K562 (cell line): ENCODE measurements around the gene WDR3. TPM values are rescaled to one million over a fixed set of nuclear protein-coding genes. Genes with fewer than 3 reads are reported as not detected.

Source experiments
- CBFA2T2 ChIP-seq: fragments of 450-650 bp; conservative IDR thresholded peaks from 2 replicates; pipeline ENCODE4 v1.6.1; 2017; ENCODE audit warnings: mild to moderate bottlenecking
- E2F3 ChIP-seq: fragments of 250-450 bp; sonication (Bioruptor Pico); IDR thresholded peaks from 2 replicates; pipeline ENCODE4 v1.4.0; 2020; ENCODE audit warnings: mild to moderate bottlenecking
- FIP1L1 ChIP-seq: fragments of 200-400 bp; formaldehyde crosslinking; IDR thresholded peaks from 2 replicates; pipeline ENCODE4 v1.6.1; 2018; ENCODE audit warnings: mild to moderate bottlenecking, low read depth, low read length; ENCODE audit not compliant: poor library complexity, severe bottlenecking
- FUS ChIP-seq: fragments of 200-400 bp; formaldehyde crosslinking; optimal IDR thresholded peaks from 2 replicates; pipeline ENCODE3; 2017; ENCODE audit warnings: low read depth, low read length
- HES1 ChIP-seq: fragments of 450-650 bp; IDR thresholded peaks from 2 replicates; pipeline ENCODE4 v1.6.1; 2016; ENCODE audit warnings: low read depth, mild to moderate bottlenecking, moderate library complexity
- MECOM ChIP-seq: fragments of 250-450 bp; sonication (Bioruptor Pico); IDR thresholded peaks from 2 replicates; pipeline ENCODE4 v1.8.0; 2022; ENCODE audit warnings: inconsistent platforms
- MTA1 ChIP-seq: fragments of 450-650 bp; IDR thresholded peaks from 2 replicates; pipeline ENCODE4 v1.6.1; 2017; ENCODE audit warnings: borderline replicate concordance
- MYNN ChIP-seq, 2 experiments: sonication (generic); formaldehyde crosslinking in 1 of 2; IDR thresholded peaks; 2 replicates each; pipeline versions ENCODE4 v1.5.0 to v1.6.1; 2016 to 2020; ENCODE audit warnings: antibody characterized with exemption in 1 of 2, missing genetic modification reagents in 1 of 2
- NFYB ChIP-seq: IDR thresholded peaks from 2 replicates; pipeline ENCODE4 v1.6.1; 2011; ENCODE audit warnings: mild to moderate bottlenecking, moderate library complexity; ENCODE audit not compliant: insufficient read length; ENCODE audit errors: extremely low read depth
- PHF8 ChIP-seq: fragments of 200-600 bp; sonication (generic); IDR thresholded peaks from 2 replicates; pipeline ENCODE4 v1.6.1; 2012; ENCODE audit warnings: mixed run types, mild to moderate bottlenecking, inconsistent platforms, low read length, moderate library complexity, borderline replicate concordance
- SREBF1 ChIP-seq: fragments of 150-350 bp; IDR thresholded peaks from 2 replicates; pipeline ENCODE4 v1.6.1; 2014; ENCODE audit warnings: antibody characterized with exemption, low read depth, low read length, borderline replicate concordance
- SREBF2 ChIP-seq: sonication (generic); formaldehyde crosslinking; IDR thresholded peaks from 2 replicates; pipeline ENCODE4 v1.4.0; 2020; ENCODE audit warnings: mild to moderate bottlenecking, missing genetic modification reagents
- TAF9B ChIP-seq: fragments of 450-650 bp; IDR thresholded peaks from 2 replicates; pipeline ENCODE4 v1.6.1; 2018; ENCODE audit warnings: mild to moderate bottlenecking; ENCODE audit not compliant: partially characterized antibody
- TAL1 ChIP-seq: fragments of 450-650 bp; IDR thresholded peaks from 2 replicates; pipeline ENCODE4 v1.6.1; 2016; ENCODE audit warnings: mild to moderate bottlenecking
- TRIM28 ChIP-seq: fragments of 450-650 bp; IDR thresholded peaks from 2 replicates; pipeline ENCODE4 v1.6.1; 2017
- ZKSCAN8 ChIP-seq: fragments of 200-800 bp; sonication (Bioruptor generic); IDR thresholded peaks from 2 replicates; pipeline ENCODE4 v1.6.1; 2016; ENCODE audit warnings: missing genetic modification characterization, missing compliant biosample characterization
- ZNF143 ChIP-seq: sonication (generic); formaldehyde crosslinking; IDR thresholded peaks from 2 replicates; pipeline ENCODE4 v1.9.0; 2022; ENCODE audit warnings: mild to moderate bottlenecking, missing genetic modification reagents
- ZNF165 ChIP-seq: fragments of 250-450 bp; sonication (Bioruptor Pico); IDR thresholded peaks from 2 replicates; pipeline ENCODE4 v1.4.0; 2020; ENCODE audit warnings: borderline replicate concordance
- ZNF184 ChIP-seq: sonication (generic); formaldehyde crosslinking; IDR thresholded peaks from 2 replicates; pipeline ENCODE4 v1.5.0; 2020; ENCODE audit warnings: missing genetic modification reagents
- ZNF217 ChIP-seq: sonication (generic); formaldehyde crosslinking; IDR thresholded peaks from 2 replicates; pipeline ENCODE4 v1.8.0; 2022; ENCODE audit warnings: mild to moderate bottlenecking, missing genetic modification reagents
- polyA plus RNA-seq, 8 experiments: library from polyadenylated mRNA; depleted of rRNA in 4 of 8; stranded (reverse) in 5 of 8; unstranded in 3 of 8; fragments of >200 nt; fragmentation: Nextera tagmentation in 2 of 8; fragmentation: Illumina TruSeq in 1 of 8; extraction: Ambion mirVana in 2 of 8; extraction: Trizol in 1 of 8; gene quantifications; 2 replicates each; pipeline versions ENCODE4 v1.2.1 to v1.2.3, GENCODE V29; 2011 to 2014; ENCODE audit warnings: inconsistent platforms in 1 of 8, missing spikeins in 1 of 8
- total RNA-seq, 7 experiments: library from RNA; depleted of rRNA in 6 of 7; stranded (reverse); fragments of >200 nt in 6 of 7; fragmentation: Illumina TruSeq in 2 of 7; extraction: Trizol in 2 of 7; gene quantifications; 2 replicates each; pipeline versions ENCODE4 v1.2.1 to v1.2.3, GENCODE V29; 2011 to 2021; ENCODE audit warnings: low replicate concordance in 1 of 7
- TF ChIP-seq, protein P1 (sequence below): sonication (generic); formaldehyde crosslinking; IDR thresholded peaks from 2 replicates; pipeline ENCODE4 v1.8.0; 2023; ENCODE audit warnings: missing genetic modification reagents, mild to moderate bottlenecking, borderline replicate concordance
- TF ChIP-seq, protein P2 (sequence below): IDR thresholded peaks from 2 replicates; pipeline ENCODE4 v1.6.1; 2016; ENCODE audit warnings: missing genetic modification characterization, missing compliant biosample characterization

WDR3 gene
- total and polyA plus RNA-seq, 9 of the 15 experiments (the other 6 are each of a cell fraction or from before 2014, with no cell fraction given) = 40.6 to 122 (median 76.5) TPM

DNA sequence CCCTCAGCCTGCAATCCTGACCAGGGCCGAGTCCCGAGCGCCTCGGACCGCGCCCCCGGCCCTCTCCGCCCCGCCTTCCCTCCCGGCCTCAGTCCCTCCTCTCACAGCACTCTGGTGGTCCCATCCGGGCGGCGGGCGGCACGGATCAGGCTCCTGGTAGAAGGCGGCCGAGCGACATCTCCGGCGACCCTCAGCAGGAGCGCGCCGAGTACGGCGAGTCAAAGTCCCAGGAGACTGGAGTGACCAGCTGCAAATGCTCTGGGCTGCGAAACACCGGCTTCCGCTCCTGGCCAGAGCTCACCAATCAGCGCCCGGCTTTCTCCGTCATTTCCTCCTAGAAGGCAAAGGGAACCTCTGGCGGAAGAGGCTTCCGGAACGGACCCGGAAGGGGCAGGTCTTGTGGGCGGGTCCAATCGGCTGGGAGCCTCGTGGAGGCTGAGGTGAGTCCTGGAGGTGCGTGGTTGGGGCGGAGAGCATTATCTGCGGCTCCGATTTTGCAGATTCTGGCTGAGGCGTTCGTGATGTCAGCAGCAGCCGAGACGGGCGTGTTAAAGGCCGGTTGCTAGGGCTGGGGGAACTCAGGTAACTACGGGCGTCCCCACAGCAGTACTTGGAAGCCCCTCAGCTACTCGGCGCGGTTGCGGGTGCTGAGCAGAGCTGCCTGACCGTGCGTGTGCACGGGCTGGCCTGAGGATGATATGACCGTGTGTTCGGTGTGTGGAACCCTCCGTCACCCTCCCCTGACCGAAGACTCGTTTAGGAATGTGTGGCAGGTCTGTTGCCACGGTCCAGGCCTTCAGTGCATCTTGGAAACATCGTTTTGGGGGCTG is at the start of gene WDR3, which contains the start of gene GDAP2 (continued):
- TF ChIP-seq, protein P1, sequence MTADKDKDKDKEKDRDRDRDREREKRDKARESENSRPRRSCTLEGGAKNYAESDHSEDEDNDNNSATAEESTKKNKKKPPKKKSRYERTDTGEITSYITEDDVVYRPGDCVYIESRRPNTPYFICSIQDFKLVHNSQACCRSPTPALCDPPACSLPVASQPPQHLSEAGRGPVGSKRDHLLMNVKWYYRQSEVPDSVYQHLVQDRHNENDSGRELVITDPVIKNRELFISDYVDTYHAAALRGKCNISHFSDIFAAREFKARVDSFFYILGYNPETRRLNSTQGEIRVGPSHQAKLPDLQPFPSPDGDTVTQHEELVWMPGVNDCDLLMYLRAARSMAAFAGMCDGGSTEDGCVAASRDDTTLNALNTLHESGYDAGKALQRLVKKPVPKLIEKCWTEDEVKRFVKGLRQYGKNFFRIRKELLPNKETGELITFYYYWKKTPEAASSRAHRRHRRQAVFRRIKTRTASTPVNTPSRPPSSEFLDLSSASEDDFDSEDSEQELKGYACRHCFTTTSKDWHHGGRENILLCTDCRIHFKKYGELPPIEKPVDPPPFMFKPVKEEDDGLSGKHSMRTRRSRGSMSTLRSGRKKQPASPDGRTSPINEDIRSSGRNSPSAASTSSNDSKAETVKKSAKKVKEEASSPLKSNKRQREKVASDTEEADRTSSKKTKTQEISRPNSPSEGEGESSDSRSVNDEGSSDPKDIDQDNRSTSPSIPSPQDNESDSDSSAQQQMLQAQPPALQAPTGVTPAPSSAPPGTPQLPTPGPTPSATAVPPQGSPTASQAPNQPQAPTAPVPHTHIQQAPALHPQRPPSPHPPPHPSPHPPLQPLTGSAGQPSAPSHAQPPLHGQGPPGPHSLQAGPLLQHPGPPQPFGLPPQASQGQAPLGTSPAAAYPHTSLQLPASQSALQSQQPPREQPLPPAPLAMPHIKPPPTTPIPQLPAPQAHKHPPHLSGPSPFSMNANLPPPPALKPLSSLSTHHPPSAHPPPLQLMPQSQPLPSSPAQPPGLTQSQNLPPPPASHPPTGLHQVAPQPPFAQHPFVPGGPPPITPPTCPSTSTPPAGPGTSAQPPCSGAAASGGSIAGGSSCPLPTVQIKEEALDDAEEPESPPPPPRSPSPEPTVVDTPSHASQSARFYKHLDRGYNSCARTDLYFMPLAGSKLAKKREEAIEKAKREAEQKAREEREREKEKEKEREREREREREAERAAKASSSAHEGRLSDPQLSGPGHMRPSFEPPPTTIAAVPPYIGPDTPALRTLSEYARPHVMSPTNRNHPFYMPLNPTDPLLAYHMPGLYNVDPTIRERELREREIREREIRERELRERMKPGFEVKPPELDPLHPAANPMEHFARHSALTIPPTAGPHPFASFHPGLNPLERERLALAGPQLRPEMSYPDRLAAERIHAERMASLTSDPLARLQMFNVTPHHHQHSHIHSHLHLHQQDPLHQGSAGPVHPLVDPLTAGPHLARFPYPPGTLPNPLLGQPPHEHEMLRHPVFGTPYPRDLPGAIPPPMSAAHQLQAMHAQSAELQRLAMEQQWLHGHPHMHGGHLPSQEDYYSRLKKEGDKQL (CRISPR knock-in tag) = no peak; the same call in 1 of the 2 replicates
- TF ChIP-seq NFYB = peak; percentile 63
- no peak for TF ChIP-seq ZKSCAN8 (CRISPR knock-in tag)
- peak; percentile 82 for TF ChIP-seq PHF8
- TF ChIP-seq SREBF1 = no peak
- no peak for TF ChIP-seq MYNN (IDR thresholded peaks at IDR 0.05)
- TF ChIP-seq MYNN (CRISPR knock-in tag; IDR thresholded peaks at IDR 0.05) = no peak
- TF ChIP-seq, protein P2, sequence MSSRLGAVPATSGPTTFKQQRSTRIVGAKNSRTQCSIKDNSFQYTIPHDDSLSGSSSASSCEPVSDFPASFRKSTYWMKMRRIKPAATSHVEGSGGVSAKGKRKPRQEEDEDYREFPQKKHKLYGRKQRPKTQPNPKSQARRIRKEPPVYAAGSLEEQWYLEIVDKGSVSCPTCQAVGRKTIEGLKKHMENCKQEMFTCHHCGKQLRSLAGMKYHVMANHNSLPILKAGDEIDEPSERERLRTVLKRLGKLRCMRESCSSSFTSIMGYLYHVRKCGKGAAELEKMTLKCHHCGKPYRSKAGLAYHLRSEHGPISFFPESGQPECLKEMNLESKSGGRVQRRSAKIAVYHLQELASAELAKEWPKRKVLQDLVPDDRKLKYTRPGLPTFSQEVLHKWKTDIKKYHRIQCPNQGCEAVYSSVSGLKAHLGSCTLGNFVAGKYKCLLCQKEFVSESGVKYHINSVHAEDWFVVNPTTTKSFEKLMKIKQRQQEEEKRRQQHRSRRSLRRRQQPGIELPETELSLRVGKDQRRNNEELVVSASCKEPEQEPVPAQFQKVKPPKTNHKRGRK (tag) = no peak
- TF ChIP-seq TRIM28 = no peak
- TF ChIP-seq TAL1 = no peak
- no peak for TF ChIP-seq CBFA2T2
- TF ChIP-seq ZNF217 = no peak
- TF ChIP-seq FIP1L1 = peak; percentile 58
- no peak for TF ChIP-seq FUS
- no peak for TF ChIP-seq SREBF2 (CRISPR knock-in tag)
- TF ChIP-seq E2F3 (CRISPR knock-in tag) = 0 out of 2 replicates have a peak, but pooled peaks have one; percentile 38
- TF ChIP-seq HES1 = no peak
- peak; percentile 50 for TF ChIP-seq TAF9B
- TF ChIP-seq MTA1 = no peak
- no peak for TF ChIP-seq ZNF165 (CRISPR knock-in tag)
- TF ChIP-seq MECOM = no peak
- no peak for TF ChIP-seq ZNF143
- no peak for TF ChIP-seq ZNF184
